Keratinocyte (primary cell): Measurements from ENCODE around the gene CDRT15L2.
"Not testable (repeated sequence)": the region's sequence is repeated elsewhere in the genome, so short reads cannot be mapped to it uniquely, and the experiment has no call there.

Experiments
- CTCF ChIP-seq, 3 experiments: IDR thresholded peaks in 1 of 3; conservative IDR thresholded peaks in 1 of 3; optimal IDR thresholded peaks in 1 of 3; 2 replicates in 2 of 3; 3 replicates in 1 of 3; pipeline versions ENCODE3 to v1.5.1; 2011; ENCODE audit warnings: low read length in 3 of 3, mild to moderate bottlenecking in 3 of 3, moderate library complexity in 2 of 3, control low read depth in 1 of 3, inconsistent platforms in 1 of 3; ENCODE audit not compliant: insufficient read depth in 2 of 3; ENCODE audit errors: extremely low read depth in 1 of 3
- EZH2 ChIP-seq: IDR thresholded peaks from one replicate; pipeline ENCODE4 v1.6.1; 2012; ENCODE audit warnings: inconsistent platforms, mild to moderate bottlenecking, low read length, moderate library complexity

- TF ChIP-seq CTCF (optimal IDR thresholded peaks at IDR 0.05 in 1 of 3, IDR thresholded peaks at IDR 0.05 in 1 of 3, conservative IDR thresholded peaks at IDR 0.05 in 1 of 3; ENCODE audit: extremely low read depth in 1 of 3, insufficient read depth in 2 of 3, low read length in 3 of 3); EZH2: not testable (repeated sequence)
These were observed 14.3 kb upstream of the CDRT15L2 start for GRCh38 chr17:20565245-20565644.
